Kidney (tissue), 14 donors: ENCODE measurements around the gene KRT17. TPM values are rescaled to one million over a fixed set of nuclear protein-coding genes. Genes with fewer than 3 reads are reported as not detected.
A peak's percentile ranks its signal among the peaks of the same experiment; 100 is the strongest.
"Not testable (repeated sequence)": the region's sequence is repeated elsewhere in the genome, so short reads cannot be mapped to it uniquely, and the experiment has no call there.

Experiments
- DNase-seq, 5 donors: peaks; one replicate each; pipeline ENCODE4 v3.0.0-alpha.2; 2013 to 2020
- FAIRE-seq: peaks from 2 replicates; lab custom pipeline; 2012; peaks lifted over from hg19 to GRCh38; lab: Jason Lieb, UNC
- H3K27ac ChIP-seq, 2 donors: one replicate each; pipeline ENCODE4 v1.7.0; 2013; ENCODE audit warnings: low read depth in 2 of 2, low read length in 2 of 2, inconsistent platforms in 1 of 2
- H3K27me3 ChIP-seq: one replicate; pipeline ENCODE4 v1.7.1; 2013; ENCODE audit warnings: low read length, inconsistent platforms; ENCODE audit not compliant: control insufficient read depth, insufficient read depth
- H3K36me3 ChIP-seq, 3 donors: one replicate each; pipeline versions ENCODE4 v1.7.0 to v1.7.1; 2013; ENCODE audit warnings: low read length in 3 of 3, control low read depth in 1 of 3, inconsistent platforms in 1 of 3; ENCODE audit not compliant: insufficient read depth in 3 of 3, control insufficient read depth in 2 of 3
- H3K4me1 ChIP-seq, 3 donors: one replicate each; pipeline versions ENCODE4 v1.7.0 to v1.7.1; 2013; ENCODE audit warnings: low read length in 3 of 3, inconsistent platforms in 1 of 3, low read depth in 1 of 3; ENCODE audit not compliant: control insufficient read depth in 2 of 3, insufficient read depth in 2 of 3
- H3K4me3 ChIP-seq, 3 donors: one replicate each; pipeline versions ENCODE4 v1.7.0 to v1.8.1; 2013; ENCODE audit warnings: low read length in 3 of 3, control low read depth in 1 of 3, inconsistent platforms in 1 of 3
- H3K9ac ChIP-seq, 3 donors: one replicate each; pipeline versions ENCODE4 v1.7.0 to v1.7.1; 2013; ENCODE audit warnings: low read length in 3 of 3, control low read depth in 1 of 3, inconsistent platforms in 1 of 3
- H3K9me3 ChIP-seq, 3 donors: one replicate each; pipeline versions ENCODE4 v1.7.0 to v1.7.1; 2013; ENCODE audit warnings: low read length in 3 of 3, control low read depth in 1 of 3, inconsistent platforms in 1 of 3; ENCODE audit not compliant: control insufficient read depth in 2 of 3, insufficient read depth in 1 of 3
- intact Hi-C: fragments of 100-400 bp; cut with DNase I; formaldehyde crosslinking; loops from one replicate; pipeline ENCODE4 v1.11.1; 2022
- polyA plus RNA-seq: library from polyadenylated mRNA; stranded (reverse); fragments of 350-450 nt; fragmentation: Illumina TruSeq; extraction: RNeasy Lipid Tissue Mini Kit (QIAGEN cat#74804); gene quantifications from one replicate; pipeline ENCODE4 v1.2.3, GENCODE V29; 2014; ENCODE audit warnings: low read depth, low replicate concordance; ENCODE audit not compliant: insufficient read depth
- total RNA-seq: library from RNA; stranded (reverse); fragmentation: NEBNext Ultra II Directional; extraction: Animal tissue kit (Norgen Biotek cat#: 25700); gene quantifications from one replicate; pipeline ENCODE4 v1.2.1, GENCODE V29; 2021
- TF ChIP-seq, protein P1 (sequence below): IDR thresholded peaks from 3 replicates; pipeline ENCODE4 v1.5.1; 2012; ENCODE audit warnings: mild to moderate bottlenecking, moderate library complexity, borderline replicate concordance; ENCODE audit not compliant: insufficient read depth; ENCODE audit errors: extremely low read depth
- donor health status: control.
- donor health status: control.
- donor health status: control.
- donor health status: control.
- donor health status: control.
- donor health status: DM: yes; HTN: yes; CAD: no.
- donor health status: Normal renal cell carcinoma (clear cell type).

KRT17 gene
- total and polyA plus RNA-seq, 2 donors from 2014 or later, result 5.5 to 11.1 TPM

DNA sequence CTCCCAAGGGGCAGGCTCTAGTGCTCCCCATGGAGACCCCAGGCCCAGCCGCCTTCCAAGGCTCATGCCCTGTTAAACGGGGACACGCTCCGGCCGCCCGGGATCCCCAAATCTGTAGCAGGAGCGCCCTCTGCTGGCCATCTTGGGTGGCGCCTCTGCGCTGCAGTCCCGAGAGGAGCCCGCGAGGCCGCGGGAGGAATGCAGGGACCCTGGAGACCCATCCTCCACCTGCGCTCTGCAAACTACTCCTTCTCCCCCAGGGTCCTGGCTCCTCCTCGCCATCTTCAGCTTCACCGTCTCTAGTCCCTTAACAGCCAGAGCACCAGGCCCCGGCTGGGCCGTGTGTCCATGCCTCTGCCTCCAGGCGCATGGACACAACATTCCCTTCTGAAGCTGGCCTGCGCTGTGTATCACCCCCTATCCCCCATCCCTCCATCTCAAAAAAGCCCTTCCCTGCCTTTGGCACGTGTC lies 23.6 kb upstream of the KRT17 start:
- FAIRE-seq, result no peak
- Histone ChIP-seq H3K9ac (peak overlapping the region in 2 of 3 donors; percentile 37 to 51), H3K27ac (peak overlapping the region in 1 of 2 donors; percentile 28), H3K4me3 (peak overlapping the region in 2 of 3 donors; percentile 36 to 53), H3K27me3 (no peaks in the 10 kb centered on the region), H3K4me1 (peaks cover 6 to 29% (median 17%) of the 10 kb centered on the region in 3 donors), H3K36me3 (no peaks in the 10 kb centered on the region), H3K9me3 (peaks cover 0 to 2% (median 0%) of the 10 kb centered on the region in 3 donors)
- TF ChIP-seq, protein P1, sequence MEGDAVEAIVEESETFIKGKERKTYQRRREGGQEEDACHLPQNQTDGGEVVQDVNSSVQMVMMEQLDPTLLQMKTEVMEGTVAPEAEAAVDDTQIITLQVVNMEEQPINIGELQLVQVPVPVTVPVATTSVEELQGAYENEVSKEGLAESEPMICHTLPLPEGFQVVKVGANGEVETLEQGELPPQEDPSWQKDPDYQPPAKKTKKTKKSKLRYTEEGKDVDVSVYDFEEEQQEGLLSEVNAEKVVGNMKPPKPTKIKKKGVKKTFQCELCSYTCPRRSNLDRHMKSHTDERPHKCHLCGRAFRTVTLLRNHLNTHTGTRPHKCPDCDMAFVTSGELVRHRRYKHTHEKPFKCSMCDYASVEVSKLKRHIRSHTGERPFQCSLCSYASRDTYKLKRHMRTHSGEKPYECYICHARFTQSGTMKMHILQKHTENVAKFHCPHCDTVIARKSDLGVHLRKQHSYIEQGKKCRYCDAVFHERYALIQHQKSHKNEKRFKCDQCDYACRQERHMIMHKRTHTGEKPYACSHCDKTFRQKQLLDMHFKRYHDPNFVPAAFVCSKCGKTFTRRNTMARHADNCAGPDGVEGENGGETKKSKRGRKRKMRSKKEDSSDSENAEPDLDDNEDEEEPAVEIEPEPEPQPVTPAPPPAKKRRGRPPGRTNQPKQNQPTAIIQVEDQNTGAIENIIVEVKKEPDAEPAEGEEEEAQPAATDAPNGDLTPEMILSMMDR, result peak; percentile 96
- peak; percentile 93 to 95 (median 95) for DNase-seq
- intact Hi-C loops, result loop anchor here (10.0 kb wide), 1 partner anchor 743 kb away; no protein-coding TSS in a partner anchor

DNA sequence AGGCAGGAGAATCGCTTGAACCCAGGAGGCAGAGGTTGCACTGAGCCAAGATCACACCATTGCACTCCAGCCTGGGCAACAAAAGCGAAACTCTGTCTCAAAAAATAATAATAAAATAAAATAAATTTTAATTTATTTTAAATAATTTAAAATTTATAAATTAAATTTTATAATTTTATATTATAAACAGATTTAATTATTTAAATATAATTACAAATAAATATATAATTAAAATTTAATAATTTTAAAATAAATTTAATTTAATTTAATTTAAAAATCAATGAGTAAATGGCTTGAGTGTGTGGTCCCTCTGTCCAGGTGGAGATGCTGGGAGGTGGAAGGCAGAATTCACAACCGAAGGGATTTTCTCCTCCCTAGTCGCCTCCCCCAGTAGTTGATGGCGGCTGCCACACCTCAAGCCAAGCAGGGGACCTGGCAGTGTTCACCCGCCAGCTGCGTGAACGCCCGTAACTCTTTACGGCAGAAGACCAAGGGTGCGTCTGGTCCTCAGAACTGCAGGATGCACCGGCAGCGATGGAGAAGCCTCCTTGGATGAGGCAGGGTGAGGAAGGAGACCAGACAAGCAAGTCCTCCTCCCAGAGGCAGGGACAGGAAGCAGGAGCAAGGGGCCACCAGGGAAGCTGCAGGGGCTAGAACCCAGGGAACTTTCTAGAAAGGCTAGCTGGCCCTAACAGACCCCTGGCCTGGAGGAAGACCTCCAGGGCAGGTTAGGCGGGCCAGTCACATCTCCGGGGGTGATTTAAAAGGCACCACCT lies 22.9 kb upstream of the KRT17 start:
- intact Hi-C loops, result loop anchor here (10.0 kb wide), 1 partner anchor 742 kb away; no protein-coding TSS in a partner anchor

DNA sequence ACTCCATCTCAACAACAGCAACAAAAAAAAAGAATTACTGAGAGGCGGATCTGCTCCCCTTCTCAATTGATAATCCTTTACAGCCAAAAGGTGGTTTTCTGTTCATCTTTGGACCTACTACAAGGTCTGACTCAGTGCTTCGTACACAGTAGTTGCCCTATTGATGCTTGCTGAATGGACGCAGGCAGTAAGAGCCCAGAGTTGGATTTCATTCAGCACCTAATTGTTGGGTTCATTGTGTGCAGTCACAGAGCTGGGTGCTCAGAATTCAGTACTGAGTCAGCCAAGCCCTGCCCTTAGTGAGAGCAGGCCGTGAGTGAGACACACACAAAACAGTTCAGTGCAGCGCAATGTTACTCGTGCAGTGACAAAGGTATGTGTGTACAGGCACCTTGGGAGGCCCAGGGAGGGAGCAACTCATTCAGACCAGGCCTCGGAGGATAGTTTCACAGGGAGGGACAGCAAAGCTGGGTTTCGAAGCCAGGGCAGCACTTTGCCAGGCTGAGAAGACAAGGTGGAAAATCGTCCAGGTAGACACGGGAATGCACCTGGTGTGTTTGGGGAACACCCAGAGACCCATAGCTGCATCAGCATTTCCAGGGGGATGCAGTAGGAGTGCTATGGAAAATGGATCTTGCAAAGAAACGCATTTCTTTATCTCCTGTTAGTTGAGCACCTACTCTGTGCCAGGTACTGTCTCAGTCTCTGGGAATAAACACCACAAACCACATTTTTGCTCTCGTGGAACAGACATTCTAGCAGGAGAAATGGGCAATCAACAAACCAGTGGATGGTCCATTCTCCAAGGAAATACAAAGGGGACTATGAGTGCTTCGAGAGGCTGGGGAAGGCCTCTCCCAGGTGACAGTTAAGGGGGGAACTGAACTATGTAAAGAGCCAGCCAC lies 18.1 kb upstream of the KRT17 start:
- no peak for FAIRE-seq
- no peak overlapping the region for H3K9ac ChIP-seq
- H3K9me3 ChIP-seq, result no peaks in the 10 kb centered on the region
- H3K4me1 ChIP-seq, result no peaks in the 10 kb centered on the region
- intact Hi-C loops, result loop anchor here (10.0 kb wide), 1 partner anchor 738 kb away; no protein-coding TSS in a partner anchor
- H3K36me3 ChIP-seq, result no peaks in the 10 kb centered on the region
- no peak overlapping the region for H3K27ac ChIP-seq
- no peak overlapping the region for H3K4me3 ChIP-seq
- H3K27me3 ChIP-seq, result no peaks in the 10 kb centered on the region
- DNase-seq, result no peak
- TF ChIP-seq, protein P1, result no peak

More for the DNA sequence above, 22.9 kb upstream of the KRT17 start:
- FAIRE-seq, result peak; percentile 46
- TF ChIP-seq, protein P1, result no peak
- no peak overlapping the region for H3K27ac ChIP-seq
- no peaks in the 10 kb centered on the region for H3K36me3 ChIP-seq
- H3K4me1 ChIP-seq, result peaks cover 6 to 27% (median 13%) of the 10 kb centered on the region in 3 donors
- H3K9me3 ChIP-seq, result peaks cover 0 to 2% (median 0%) of the 10 kb centered on the region in 3 donors
- H3K4me3 ChIP-seq, result peak overlapping the region in 1 of 3 donors; percentile 53
- H3K9ac ChIP-seq, result no peak overlapping the region
- no peaks in the 10 kb centered on the region for H3K27me3 ChIP-seq
- peak in 1 of 5 donors; percentile 65 for DNase-seq

DNA sequence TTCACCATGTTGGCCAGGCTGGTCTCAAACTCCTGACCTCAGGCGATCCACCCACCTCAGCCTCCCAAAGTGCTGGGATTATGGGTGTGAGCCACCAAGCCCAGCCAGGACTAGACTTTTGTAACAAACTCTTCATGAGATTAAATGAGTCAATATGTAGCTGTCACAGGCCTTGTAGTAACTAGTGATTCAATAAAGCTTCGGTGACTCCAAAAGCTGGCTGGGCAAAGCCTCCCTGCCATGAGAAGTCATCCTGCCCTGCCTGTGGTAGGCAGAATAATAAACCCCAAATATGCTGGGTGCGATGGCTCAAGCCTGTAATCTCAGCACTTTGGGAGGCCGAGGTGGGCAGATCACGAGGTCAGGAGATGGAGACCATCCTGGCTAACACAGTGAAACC lies 16.2 kb upstream of the KRT17 start:
- intact Hi-C loops, result loop anchor here (10.0 kb wide), 1 partner anchor 736 kb away; no protein-coding TSS in a partner anchor
- not testable (repeated sequence) for H3K9ac ChIP-seq, H3K4me1 ChIP-seq, DNase-seq, H3K27ac ChIP-seq, FAIRE-seq, H3K9me3 ChIP-seq, H3K36me3 ChIP-seq, H3K27me3 ChIP-seq, H3K4me3 ChIP-seq
